ENCODE results near the gene SMARCE1.
A peak's percentile ranks its signal among the peaks of the same experiment; 100 is the strongest.

The SMARCE1 gene

GRCh38 chr17:40611840-40612474 is 35.7 kb downstream of the SMARCE1 start:
- DNase-seq (ENCODE audit: low spot score), result no peak
- H3K4me1 Mint-ChIP-seq (ENCODE audit: low read depth), result peaks cover 66% of the 10 kb centered on the region

GRCh38 chr17:40610359-40610758 is 37.3 kb downstream of the SMARCE1 start:
- Mint-ChIP-seq H3K4me3 (peak overlapping the region; percentile 19), H3K27ac (peak overlapping the region; percentile 33), H3K36me3 (ENCODE audit: low read depth) (peaks cover under 1% of the 10 kb centered on the region), H3K27me3 (ENCODE audit: low read depth) (no peaks in the 10 kb centered on the region), H3K4me1 (ENCODE audit: low read depth) (peaks cover 75% of the 10 kb centered on the region), H3K9me3 (no peaks in the 10 kb centered on the region)
- DNase-seq (ENCODE audit: low spot score), result no peak

More at GRCh38 chr17:40611840-40612474, 35.7 kb downstream of the SMARCE1 start:
- Mint-ChIP-seq H3K4me3 (peak overlapping the region; percentile 28), H3K27me3 (ENCODE audit: low read depth) (no peaks in the 10 kb centered on the region), H3K9me3 (no peaks in the 10 kb centered on the region), H3K27ac (peak overlapping the region; percentile 52), H3K36me3 (ENCODE audit: low read depth) (no peaks in the 10 kb centered on the region)

GRCh38 chr17:40608061-40608581 is 39.5 kb downstream of the SMARCE1 start:
- no peaks in the 10 kb centered on the region for H3K27me3 Mint-ChIP-seq (ENCODE audit: low read depth)
- no peaks in the 10 kb centered on the region for H3K9me3 Mint-ChIP-seq
- H3K4me1 Mint-ChIP-seq (ENCODE audit: low read depth), result peaks cover 80% of the 10 kb centered on the region
- peaks cover 7% of the 10 kb centered on the region for H3K36me3 Mint-ChIP-seq (ENCODE audit: low read depth)
- H3K4me3 Mint-ChIP-seq, result peak overlapping the region; percentile 64
- peak overlapping the region; percentile 92 for H3K27ac Mint-ChIP-seq
- peak; percentile 41 for DNase-seq (ENCODE audit: low spot score)

GRCh38 chr17:40607641-40608040 is 40.0 kb downstream of the SMARCE1 start:
- Mint-ChIP-seq H3K9me3 (no peaks in the 10 kb centered on the region), H3K36me3 (ENCODE audit: low read depth) (peaks cover 7% of the 10 kb centered on the region), H3K4me3 (peak overlapping the region; percentile 64), H3K27ac (peak overlapping the region; percentile 92), H3K4me1 (ENCODE audit: low read depth) (peaks cover 80% of the 10 kb centered on the region), H3K27me3 (ENCODE audit: low read depth) (no peaks in the 10 kb centered on the region)
- DNase-seq (ENCODE audit: low spot score), result no peak

GRCh38 chr17:40606548-40607353 is 40.9 kb downstream of the SMARCE1 start:
- H3K27me3 Mint-ChIP-seq (ENCODE audit: low read depth), result no peaks in the 10 kb centered on the region
- H3K4me3 Mint-ChIP-seq, result peak overlapping the region; percentile 68
- peak overlapping the region; percentile 31 for H3K27ac Mint-ChIP-seq
- no peak for DNase-seq (ENCODE audit: low spot score)
- H3K9me3 Mint-ChIP-seq, result no peaks in the 10 kb centered on the region
- H3K36me3 Mint-ChIP-seq (ENCODE audit: low read depth), result peaks cover 7% of the 10 kb centered on the region
- H3K4me1 Mint-ChIP-seq (ENCODE audit: low read depth), result peaks cover 80% of the 10 kb centered on the region

GRCh38 chr17:40605306-40605705 is 42.3 kb downstream of the SMARCE1 start:
- Mint-ChIP-seq H3K27me3 (ENCODE audit: low read depth) (no peaks in the 10 kb centered on the region), H3K4me3 (peak overlapping the region; percentile 68), H3K9me3 (no peaks in the 10 kb centered on the region), H3K36me3 (ENCODE audit: low read depth) (peaks cover 7% of the 10 kb centered on the region), H3K4me1 (ENCODE audit: low read depth) (peaks cover 85% of the 10 kb centered on the region), H3K27ac (peak overlapping the region; percentile 83)
- peak; percentile 77 for DNase-seq (ENCODE audit: low spot score)

GRCh38 chr17:40604327-40605080 is 43.1 kb downstream of the SMARCE1 start:
- Mint-ChIP-seq H3K4me1 (ENCODE audit: low read depth) (peaks cover 85% of the 10 kb centered on the region), H3K9me3 (no peaks in the 10 kb centered on the region), H3K36me3 (ENCODE audit: low read depth) (peaks cover 7% of the 10 kb centered on the region), H3K27me3 (ENCODE audit: low read depth) (no peaks in the 10 kb centered on the region), H3K27ac (peak overlapping the region; percentile 83), H3K4me3 (peak overlapping the region; percentile 68)
- DNase-seq (ENCODE audit: low spot score), result no peak

- Mint-ChIP-seq H3K27me3 (ENCODE audit: low read depth) (no peaks in the 10 kb centered on the region), H3K4me3 (peak overlapping the region; percentile 58), H3K9me3 (no peaks in the 10 kb centered on the region), H3K36me3 (ENCODE audit: low read depth) (peaks cover 13% of the 10 kb centered on the region), H3K4me1 (ENCODE audit: low read depth) (peaks cover 85% of the 10 kb centered on the region), H3K27ac (peak overlapping the region; percentile 94)
- peak; percentile 82 for DNase-seq (ENCODE audit: low spot score)
Measured at GRCh38 chr17:40602445-40603443, 44.9 kb downstream of the SMARCE1 start.

- Mint-ChIP-seq H3K4me3 (no peak overlapping the region), H3K27me3 (ENCODE audit: low read depth) (no peaks in the 10 kb centered on the region), H3K36me3 (ENCODE audit: low read depth) (peaks cover 16% of the 10 kb centered on the region), H3K9me3 (peaks cover 6% of the 10 kb centered on the region), H3K27ac (peak overlapping the region; percentile 86), H3K4me1 (ENCODE audit: low read depth) (peaks cover 83% of the 10 kb centered on the region)
- peak; percentile 3 for DNase-seq (ENCODE audit: low spot score)
Measured at GRCh38 chr17:40600486-40601046, 47.1 kb downstream of the SMARCE1 start.

- H3K9me3 Mint-ChIP-seq, result peaks cover 6% of the 10 kb centered on the region
- H3K36me3 Mint-ChIP-seq (ENCODE audit: low read depth), result peaks cover 10% of the 10 kb centered on the region
- H3K4me3 Mint-ChIP-seq, result peak overlapping the region; percentile 72
- DNase-seq (ENCODE audit: low spot score), result no peak
- peak overlapping the region; percentile 99 for H3K27ac Mint-ChIP-seq
- H3K27me3 Mint-ChIP-seq (ENCODE audit: low read depth), result no peaks in the 10 kb centered on the region
- peaks cover 77% of the 10 kb centered on the region for H3K4me1 Mint-ChIP-seq (ENCODE audit: low read depth)
Measured at GRCh38 chr17:40599468-40599763, 48.2 kb downstream of the SMARCE1 start.

- DNase-seq (ENCODE audit: low spot score), result peak; percentile 84
- no peaks in the 10 kb centered on the region for H3K27me3 Mint-ChIP-seq (ENCODE audit: low read depth)
- peaks cover 6% of the 10 kb centered on the region for H3K9me3 Mint-ChIP-seq
- peaks cover 8% of the 10 kb centered on the region for H3K36me3 Mint-ChIP-seq (ENCODE audit: low read depth)
- peaks cover 74% of the 10 kb centered on the region for H3K4me1 Mint-ChIP-seq (ENCODE audit: low read depth)
- peak overlapping the region; percentile 99 for H3K27ac Mint-ChIP-seq
- peak overlapping the region; percentile 72 for H3K4me3 Mint-ChIP-seq
Measured at GRCh38 chr17:40598619-40599467, 48.8 kb downstream of the SMARCE1 start.

- peaks cover 71% of the 10 kb centered on the region for H3K4me1 Mint-ChIP-seq (ENCODE audit: low read depth)
- peak overlapping the region; percentile 72 for H3K4me3 Mint-ChIP-seq
- peaks cover 6% of the 10 kb centered on the region for H3K9me3 Mint-ChIP-seq
- no peak for DNase-seq (ENCODE audit: low spot score)
- H3K27me3 Mint-ChIP-seq (ENCODE audit: low read depth), result no peaks in the 10 kb centered on the region
- H3K27ac Mint-ChIP-seq, result peak overlapping the region; percentile 99
- H3K36me3 Mint-ChIP-seq (ENCODE audit: low read depth), result peaks cover 8% of the 10 kb centered on the region
Measured at GRCh38 chr17:40598301-40598618, 49.4 kb downstream of the SMARCE1 start.

Measured in T-helper 2 cell treated with Interferon-gamma antibody and Interleukin-4, amounts not matched to agents 5 μg/mL and 100 μg/mL, for 36 hours (primary cell).